TTC549 (cell line): ENCODE data around the gene SIAE.
"Not testable (repeated sequence)": the region's sequence is repeated elsewhere in the genome, so short reads cannot be mapped to it uniquely, and the experiment has no call there.

Source experiments
- FAIRE-seq: peaks from 2 replicates; lab custom pipeline; 2012; peaks lifted over from hg19 to GRCh38; lab: Jason Lieb, UNC

The SIAE gene

GRCh38 chr11:124623861-124624525 is 49.5 kb downstream of the SIAE start:
- FAIRE-seq: no peak

GRCh38 chr11:124622531-124623451 is 50.7 kb downstream of the SIAE start, which contains the start of gene TBRG1:
Gene TBRG1 (plus strand): TSS chr11:124622864. CDS start chr11:124623084, 220 bp downstream.
- FAIRE-seq: no peak

GRCh38 chr11:124618863-124619262 is 54.7 kb downstream of the SIAE start:
- no peak for FAIRE-seq

- FAIRE-seq: no peak
These were observed 60.8 kb downstream of the SIAE start for GRCh38 chr11:124612567-124613246.

GRCh38 chr11:124612045-124612444 is 61.5 kb downstream of the SIAE start:
- no peak for FAIRE-seq

- FAIRE-seq: no peak
These were observed 62.5 kb downstream of the SIAE start, which contains the start of gene PANX3 for GRCh38 chr11:124611064-124611463. Gene PANX3 (plus strand): TSS chr11:124611428. CDS start chr11:124611557, 129 bp downstream.

GRCh38 chr11:124610295-124610694 is 63.2 kb downstream of the SIAE start:
- no peak for FAIRE-seq

- no peak for FAIRE-seq
These were observed 65.4 kb downstream of the SIAE start for GRCh38 chr11:124608147-124608546.

- no peak for FAIRE-seq
These were observed 67.8 kb downstream of the SIAE start for GRCh38 chr11:124605719-124606118.

GRCh38 chr11:124602723-124603122 is 70.8 kb downstream of the SIAE start:
- not testable (repeated sequence) for FAIRE-seq

GRCh38 chr11:124602193-124602592 is 71.3 kb downstream of the SIAE start:
- FAIRE-seq: no peak

- no peak for FAIRE-seq
These were observed 72.8 kb downstream of the SIAE start for GRCh38 chr11:124600621-124601320.

GRCh38 chr11:124597626-124598025 is 75.9 kb downstream of the SIAE start:
- FAIRE-seq: no peak

GRCh38 chr11:124595302-124595701 is 78.2 kb downstream of the SIAE start:
- FAIRE-seq: no peak

- FAIRE-seq: no peak
These were observed 80.9 kb downstream of the SIAE start for GRCh38 chr11:124592627-124593026.

GRCh38 chr11:124591430-124591829 is 82.1 kb downstream of the SIAE start:
- FAIRE-seq: no peak

GRCh38 chr11:124586238-124586860 is 87.2 kb downstream of the SIAE start:
- peak; percentile 75 for FAIRE-seq

- no peak for FAIRE-seq
These were observed 88.7 kb downstream of the SIAE start for GRCh38 chr11:124584681-124585372.

- no peak for FAIRE-seq
These were observed 89.8 kb downstream of the SIAE start for GRCh38 chr11:124583781-124584180.
